GM12892 (cell line): Measurements from ENCODE around the gene SRRM5.

Experiments used
- POLR2A ChIP-seq: IDR thresholded peaks from 2 replicates; pipeline ENCODE4 v1.6.1; 2011; ENCODE audit warnings: low read depth, low read length, control low read depth
- POLR2AphosphoS5 ChIP-seq: IDR thresholded peaks from 2 replicates; pipeline ENCODE4 v1.6.1; 2011; ENCODE audit warnings: low read depth, low read length, control low read depth
- TAF1 ChIP-seq: IDR thresholded peaks from 2 replicates; pipeline ENCODE4 v1.6.1; 2011; ENCODE audit warnings: low read depth, mild to moderate bottlenecking, control low read depth, low read length, borderline replicate concordance

- no peak for TF ChIP-seq POLR2A
- TF ChIP-seq POLR2AphosphoS5, result no peak
- no peak for TF ChIP-seq TAF1
Measured at GRCh38 chr19:43575955-43576878, 35.7 kb upstream of the SRRM5 start.
